Loucy (cell line): Measurements from ENCODE around the gene FAM50A.

Experiments
- H2AFZ ChIP-seq: fragments of 200-600 bp; sonication (generic); 2 replicates; pipeline ENCODE4 v1.6.0; 2016; ENCODE audit warnings: antibody characterized with exemption, mild to moderate bottlenecking, low read length, moderate library complexity
- H3F3A ChIP-seq: fragments of 200-600 bp; 2 replicates; pipeline ENCODE4 v1.6.0; 2016; ENCODE audit warnings: antibody characterized with exemption, low read depth, mild to moderate bottlenecking
- H3K27me3 ChIP-seq: fragments of 200-600 bp; sonication (generic); 2 replicates; pipeline ENCODE4 v1.6.1; 2014; ENCODE audit warnings: low read length, mild to moderate bottlenecking; ENCODE audit not compliant: insufficient read depth, poor library complexity, severe bottlenecking
- H3K36me3 ChIP-seq: fragments of 200-600 bp; sonication (generic); 2 replicates; pipeline ENCODE4 v1.6.1; 2016; ENCODE audit warnings: low read length; ENCODE audit not compliant: insufficient read depth
- H3K4me1 ChIP-seq: fragments of 200-600 bp; sonication (generic); 2 replicates; pipeline ENCODE4 v1.5.1; 2014; ENCODE audit warnings: low read length, mild to moderate bottlenecking; ENCODE audit not compliant: insufficient read depth, poor library complexity, severe bottlenecking
- H3K4me2 ChIP-seq: fragments of 200-600 bp; sonication (generic); 2 replicates; pipeline ENCODE4 v1.6.0; 2014; ENCODE audit warnings: antibody characterized with exemption, low read length, low read depth, mild to moderate bottlenecking; ENCODE audit not compliant: poor library complexity, severe bottlenecking
- H3K4me3 ChIP-seq: fragments of 200-600 bp; sonication (generic); 2 replicates; pipeline ENCODE4 v1.5.1; 2014; ENCODE audit warnings: low read length, mild to moderate bottlenecking, mixed read lengths; ENCODE audit not compliant: poor library complexity, severe bottlenecking
- H3K79me2 ChIP-seq: fragments of 200-600 bp; sonication (generic); 2 replicates; pipeline ENCODE4 v1.6.1; 2014; ENCODE audit warnings: low read length; ENCODE audit not compliant: insufficient read depth
- H3K9ac ChIP-seq: fragments of 200-600 bp; sonication (generic); 2 replicates; pipeline ENCODE4 v1.6.0; 2014; ENCODE audit warnings: mild to moderate bottlenecking, low read depth, low read length, moderate library complexity; ENCODE audit not compliant: poor library complexity, severe bottlenecking
- H3K9me2 ChIP-seq: fragments of 200-600 bp; sonication (generic); replicated peaks from 2 replicates; pipeline ENCODE4 v1.6.1; 2016; ENCODE audit warnings: low read depth, low read length, mixed read lengths
- H3K9me3 ChIP-seq: fragments of 200-600 bp; sonication (generic); 2 replicates; pipeline ENCODE4 v1.6.1; 2014; ENCODE audit warnings: mild to moderate bottlenecking, antibody characterized with exemption, low read length, low read depth; ENCODE audit not compliant: insufficient read depth
- H4K20me1 ChIP-seq: fragments of 200-600 bp; sonication (generic); 2 replicates; pipeline ENCODE4 v1.6.0; 2014; ENCODE audit warnings: antibody characterized with exemption, low read length, mild to moderate bottlenecking; ENCODE audit not compliant: insufficient read depth, poor library complexity, severe bottlenecking
- EZH2phosphoT487 ChIP-seq: fragments of 200-600 bp; IDR thresholded peaks from 2 replicates; pipeline ENCODE4 v1.6.1; 2018; ENCODE audit warnings: antibody characterized with exemption, mild to moderate bottlenecking, moderate library complexity, borderline replicate concordance
- TF ChIP-seq, protein P1 (sequence below): fragments of 200-600 bp; sonication (generic); conservative IDR thresholded peaks from 2 replicates; pipeline ENCODE4 v1.5.1; 2014; ENCODE audit warnings: mild to moderate bottlenecking, antibody characterized with exemption, low read length

Gene FAM50A

DNA sequence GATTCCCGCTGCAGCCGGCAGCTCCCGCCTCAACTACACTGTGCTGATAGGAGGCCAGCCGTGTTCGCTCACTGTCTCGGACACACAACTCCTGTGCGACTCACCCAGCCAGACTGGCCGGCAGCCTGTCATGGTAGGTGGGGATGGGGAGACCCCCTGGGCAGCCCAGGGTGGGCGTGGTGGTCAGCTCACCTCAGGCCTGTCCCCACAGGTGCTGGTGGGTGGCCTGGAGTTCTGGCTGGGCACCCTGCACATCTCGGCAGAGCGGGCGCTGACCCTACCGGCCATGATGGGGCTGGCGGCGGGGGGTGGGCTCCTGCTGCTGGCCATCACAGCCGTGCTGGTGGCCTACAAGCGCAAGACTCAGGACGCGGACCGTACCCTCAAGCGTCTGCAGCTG, 23.6 kb downstream of the FAM50A start:
- H2AFZ ChIP-seq = no peak overlapping the region
- H3K4me2 ChIP-seq = no peak overlapping the region
- no peak overlapping the region for H3K9ac ChIP-seq
- H3K9me2 ChIP-seq = no peaks in the 10 kb centered on the region
- H3F3A ChIP-seq = no peaks in the 10 kb centered on the region
- no peaks in the 10 kb centered on the region; the same call in 1 of the 2 replicates for H3K36me3 ChIP-seq
- TF ChIP-seq, protein P1, sequence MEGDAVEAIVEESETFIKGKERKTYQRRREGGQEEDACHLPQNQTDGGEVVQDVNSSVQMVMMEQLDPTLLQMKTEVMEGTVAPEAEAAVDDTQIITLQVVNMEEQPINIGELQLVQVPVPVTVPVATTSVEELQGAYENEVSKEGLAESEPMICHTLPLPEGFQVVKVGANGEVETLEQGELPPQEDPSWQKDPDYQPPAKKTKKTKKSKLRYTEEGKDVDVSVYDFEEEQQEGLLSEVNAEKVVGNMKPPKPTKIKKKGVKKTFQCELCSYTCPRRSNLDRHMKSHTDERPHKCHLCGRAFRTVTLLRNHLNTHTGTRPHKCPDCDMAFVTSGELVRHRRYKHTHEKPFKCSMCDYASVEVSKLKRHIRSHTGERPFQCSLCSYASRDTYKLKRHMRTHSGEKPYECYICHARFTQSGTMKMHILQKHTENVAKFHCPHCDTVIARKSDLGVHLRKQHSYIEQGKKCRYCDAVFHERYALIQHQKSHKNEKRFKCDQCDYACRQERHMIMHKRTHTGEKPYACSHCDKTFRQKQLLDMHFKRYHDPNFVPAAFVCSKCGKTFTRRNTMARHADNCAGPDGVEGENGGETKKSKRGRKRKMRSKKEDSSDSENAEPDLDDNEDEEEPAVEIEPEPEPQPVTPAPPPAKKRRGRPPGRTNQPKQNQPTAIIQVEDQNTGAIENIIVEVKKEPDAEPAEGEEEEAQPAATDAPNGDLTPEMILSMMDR = no peak
- no peak for TF ChIP-seq EZH2phosphoT487
- no peaks in the 10 kb centered on the region for H3K9me3 ChIP-seq
- H4K20me1 ChIP-seq = no peaks in the 10 kb centered on the region
- no peaks in the 10 kb centered on the region for H3K27me3 ChIP-seq
- H3K4me3 ChIP-seq = no peak overlapping the region
- no peaks in the 10 kb centered on the region for H3K79me2 ChIP-seq
- H3K4me1 ChIP-seq = no peaks in the 10 kb centered on the region

DNA sequence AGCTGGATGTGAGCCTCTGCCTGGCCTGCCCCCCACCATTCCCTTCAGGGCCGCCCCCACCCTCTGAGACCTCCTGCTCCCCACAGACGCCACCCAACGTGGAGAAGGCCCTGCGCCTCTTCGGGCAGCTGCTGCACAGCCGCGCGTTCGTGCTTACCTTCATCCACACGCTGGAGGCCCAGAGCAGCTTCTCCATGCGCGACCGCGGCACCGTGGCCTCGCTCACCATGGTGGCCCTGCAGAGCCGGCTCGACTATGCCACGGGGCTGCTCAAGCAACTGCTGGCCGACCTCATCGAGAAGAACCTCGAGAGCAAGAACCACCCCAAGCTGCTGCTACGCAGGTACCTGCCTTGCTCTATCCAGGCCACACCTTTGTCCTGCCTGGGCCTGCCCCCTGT, 24.3 kb downstream of the FAM50A start:
- Histone ChIP-seq H3K9me3 (no peaks in the 10 kb centered on the region), H3K79me2 (no peaks in the 10 kb centered on the region), H3K27me3 (no peaks in the 10 kb centered on the region), H3K9ac (no peak overlapping the region), H3K4me1 (no peaks in the 10 kb centered on the region), H3K36me3 (no peaks in the 10 kb centered on the region; the same call in 1 of the 2 replicates), H3K4me3 (no peak overlapping the region), H3K9me2 (no peaks in the 10 kb centered on the region), H4K20me1 (no peaks in the 10 kb centered on the region), H2AFZ (no peak overlapping the region), H3F3A (no peaks in the 10 kb centered on the region), H3K4me2 (no peak overlapping the region)
- TF ChIP-seq, protein P1 = no peak
- no peak for TF ChIP-seq EZH2phosphoT487

DNA sequence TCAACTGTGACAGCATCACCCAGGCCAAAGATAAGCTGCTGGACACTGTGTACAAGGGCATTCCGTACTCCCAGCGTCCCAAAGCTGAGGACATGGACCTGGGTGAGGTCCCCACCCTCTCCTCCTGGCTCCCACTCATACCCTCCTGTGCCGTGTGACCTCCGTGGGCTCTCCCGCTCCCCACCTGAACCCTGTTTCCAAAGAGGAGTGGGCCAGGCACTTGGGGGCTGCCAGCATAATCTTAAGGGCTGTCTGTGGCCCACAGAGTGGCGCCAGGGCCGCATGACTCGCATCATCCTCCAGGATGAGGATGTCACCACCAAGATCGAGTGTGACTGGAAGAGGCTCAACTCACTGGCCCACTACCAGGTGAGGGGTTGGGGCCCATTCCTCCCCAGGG, 25.2 kb downstream of the FAM50A start:
- Histone ChIP-seq H3K79me2 (no peaks in the 10 kb centered on the region), H3K4me1 (no peaks in the 10 kb centered on the region), H3K36me3 (no peaks in the 10 kb centered on the region; the same call in 1 of the 2 replicates), H4K20me1 (no peaks in the 10 kb centered on the region), H2AFZ (no peak overlapping the region), H3K4me3 (no peak overlapping the region), H3K9me3 (no peaks in the 10 kb centered on the region), H3K4me2 (no peak overlapping the region), H3K9me2 (no peaks in the 10 kb centered on the region), H3F3A (no peaks in the 10 kb centered on the region), H3K9ac (no peak overlapping the region), H3K27me3 (no peaks in the 10 kb centered on the region)
- TF ChIP-seq, protein P1 = no peak
- no peak for TF ChIP-seq EZH2phosphoT487
